Measurements from ENCODE around the gene REC114.
"Not testable (repeated sequence)": the region's sequence is repeated elsewhere in the genome, so short reads cannot be mapped to it uniquely, and the experiment has no call there.

REC114 gene

GRCh38 chr15:73575636-73576247 is 132.8 kb downstream of the REC114 start:
- no peak for DNase-seq (ENCODE audit: low read depth)

DNA sequence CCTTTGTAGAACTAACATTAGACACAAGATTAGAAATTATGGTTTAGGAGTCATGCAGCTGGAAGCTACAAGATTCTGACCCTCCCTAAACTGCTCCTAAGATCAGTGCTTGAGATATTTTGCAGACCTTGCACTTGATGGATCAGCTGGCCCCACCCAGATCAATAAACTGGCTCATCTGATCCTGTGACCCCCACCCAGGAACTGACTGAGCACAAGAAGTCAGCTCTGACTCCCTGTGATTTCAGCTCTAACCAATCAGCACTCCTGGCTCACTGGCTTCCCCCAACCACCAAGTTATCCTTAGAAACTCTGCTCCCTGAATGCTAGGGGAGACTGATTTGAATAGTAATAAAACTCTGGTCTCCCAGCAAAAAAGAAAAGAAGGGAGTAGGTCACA is 134.6 kb downstream of the REC114 start:
- not testable (repeated sequence) for DNase-seq (ENCODE audit: low read depth)

DNA sequence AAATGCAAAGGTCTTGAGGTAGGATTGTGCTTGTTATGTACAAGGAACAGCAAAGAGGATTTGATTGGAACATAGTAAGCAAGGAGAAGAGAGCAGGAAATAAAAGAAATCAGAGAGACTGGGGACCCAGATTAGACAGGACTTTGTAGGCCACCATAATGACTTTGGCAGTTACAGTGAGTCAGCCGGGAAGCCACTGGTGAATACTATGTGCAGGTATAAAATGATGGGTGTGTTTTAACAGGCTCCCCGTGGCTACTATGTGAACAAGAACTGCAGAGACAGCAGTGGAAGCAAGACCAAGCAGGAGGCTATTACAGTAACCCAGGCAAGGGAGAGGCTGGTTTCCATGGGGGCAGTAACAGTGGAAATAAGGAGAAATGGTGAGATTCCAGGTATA is 135.1 kb downstream of the REC114 start:
- no peak for DNase-seq (ENCODE audit: low read depth)

DNA sequence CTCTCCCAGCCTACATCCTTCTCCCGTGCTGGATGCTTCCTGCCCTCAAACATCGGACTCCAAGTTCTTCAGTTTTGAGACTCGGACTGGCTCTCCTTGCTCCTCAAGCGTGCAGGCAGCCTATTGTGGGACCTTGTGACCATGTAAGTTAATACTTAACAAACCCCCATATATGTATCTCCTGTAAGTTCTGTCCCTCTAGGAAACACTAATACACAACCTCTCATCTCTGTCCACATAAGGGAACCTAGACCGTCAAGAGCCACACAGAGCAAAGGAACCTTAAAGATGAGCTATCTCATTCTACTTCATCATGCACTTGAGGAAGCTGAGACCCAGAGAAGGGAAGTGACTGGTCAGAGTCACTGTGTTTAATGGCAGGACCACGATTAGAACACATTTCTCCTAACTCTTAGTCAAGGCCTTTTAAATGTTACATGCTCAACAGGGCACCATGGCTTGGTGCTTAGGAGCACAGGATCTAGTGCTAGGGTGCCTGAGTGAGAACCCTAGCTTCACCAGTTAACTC is 140.0 kb downstream of the REC114 start:
- no peak for DNase-seq (ENCODE audit: low read depth)

DNA sequence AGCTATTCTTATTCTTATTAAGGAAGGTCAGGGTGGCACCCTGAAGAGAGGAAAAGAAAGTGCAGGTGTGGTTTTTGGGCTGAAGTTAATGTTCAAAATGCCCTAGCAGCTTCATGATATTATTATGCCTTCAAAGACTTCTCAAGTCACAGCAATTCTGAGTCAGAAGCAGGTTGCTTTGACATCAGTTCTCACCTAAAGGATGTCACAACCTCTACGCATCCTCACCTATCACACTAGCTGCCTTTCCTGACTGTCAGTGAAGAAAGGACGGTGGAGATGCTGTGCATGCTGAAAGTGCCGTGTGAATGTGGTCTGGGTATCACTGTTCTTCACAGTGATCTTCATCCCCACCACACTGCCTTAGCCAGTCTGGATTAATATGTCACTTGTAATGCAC is 140.6 kb downstream of the REC114 start:
- no peak for DNase-seq (ENCODE audit: low read depth)

- DNase-seq (ENCODE audit: low read depth), result no peak
These were observed 141.9 kb downstream of the REC114 start for GRCh38 chr15:73584699-73585420.

DNA sequence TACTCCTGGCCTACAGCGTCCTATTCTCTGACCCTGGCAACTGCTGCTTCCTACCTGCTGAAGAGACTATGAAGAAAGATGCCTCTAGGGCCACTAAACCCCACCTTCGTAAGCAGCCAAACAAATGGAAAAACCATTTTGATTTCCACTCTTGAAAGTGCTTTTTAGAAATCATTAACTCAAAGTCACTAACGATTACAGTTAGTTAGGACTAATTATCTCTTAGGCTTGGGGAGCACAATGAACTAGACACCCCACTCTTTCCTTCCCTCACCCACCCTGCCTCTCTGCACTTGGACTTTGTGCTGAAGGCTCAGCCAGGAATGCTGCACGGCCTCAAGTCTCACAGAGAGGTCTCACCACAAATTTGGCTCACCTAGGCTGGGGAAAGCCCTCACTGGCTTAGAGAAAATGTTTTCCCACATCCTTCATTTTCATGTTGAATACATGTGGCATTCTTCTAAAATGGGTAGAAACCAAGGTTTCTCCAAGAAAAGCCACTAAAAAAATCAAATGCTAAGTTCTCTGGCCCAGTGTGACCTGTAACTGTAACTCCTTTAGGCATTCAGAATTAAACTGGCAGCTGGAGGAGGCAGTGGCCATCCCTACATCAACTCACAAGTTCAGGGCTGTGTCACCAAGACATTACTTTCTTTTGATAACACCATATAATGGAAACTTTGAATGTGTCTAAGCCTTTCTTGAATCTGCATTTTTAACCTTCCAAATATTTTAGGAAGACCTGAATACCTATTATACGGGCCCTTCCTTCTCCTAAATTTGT is 143.1 kb downstream of the REC114 start:
- DNase-seq (ENCODE audit: low read depth), result no peak

GRCh38 chr15:73589766-73590165 is 146.8 kb downstream of the REC114 start:
- DNase-seq (ENCODE audit: low read depth), result no peak

DNA sequence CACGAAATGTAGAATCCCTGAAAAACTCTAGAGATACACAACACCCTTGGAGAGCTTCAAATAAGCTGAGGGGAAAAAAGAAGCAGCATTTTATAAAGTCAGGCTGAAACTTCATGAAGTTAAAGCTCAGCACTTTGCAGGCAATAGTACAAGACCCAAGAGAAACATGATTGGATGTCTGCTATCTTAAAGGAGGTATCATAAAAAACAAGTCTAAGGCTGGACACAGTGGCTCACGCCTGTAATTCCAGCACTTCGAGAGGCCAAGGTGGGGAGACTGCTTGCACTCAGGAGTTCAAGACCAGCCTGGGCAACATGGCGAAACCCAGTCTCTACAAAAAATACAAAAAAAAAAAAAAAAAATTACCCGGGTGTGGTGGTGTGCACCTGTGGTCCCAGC is 147.3 kb downstream of the REC114 start:
- no peak for DNase-seq (ENCODE audit: low read depth)

GRCh38 chr15:73593304-73594074 is 150.5 kb downstream of the REC114 start:
- no peak for DNase-seq (ENCODE audit: low read depth)

DNA sequence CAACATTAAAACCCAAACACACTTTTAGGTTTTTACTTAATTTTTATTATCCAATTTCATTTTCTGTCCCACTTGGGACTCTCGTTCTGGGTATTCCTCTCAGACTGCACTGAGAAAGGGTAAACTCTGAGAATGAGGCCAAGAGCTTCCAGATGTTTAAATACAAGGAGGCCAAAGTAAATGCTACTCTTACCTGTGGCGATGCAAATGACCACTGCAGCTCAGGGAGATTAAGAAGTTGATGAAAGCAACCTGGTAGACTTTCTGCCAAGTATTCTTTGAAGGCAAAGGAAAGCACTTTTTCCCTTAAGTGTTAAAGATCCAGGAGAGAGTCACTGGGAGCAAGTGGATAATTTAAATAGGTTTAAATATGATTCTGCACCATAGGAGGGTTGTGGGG is 151.1 kb downstream of the REC114 start:
- no peak for DNase-seq (ENCODE audit: low read depth)

DNA sequence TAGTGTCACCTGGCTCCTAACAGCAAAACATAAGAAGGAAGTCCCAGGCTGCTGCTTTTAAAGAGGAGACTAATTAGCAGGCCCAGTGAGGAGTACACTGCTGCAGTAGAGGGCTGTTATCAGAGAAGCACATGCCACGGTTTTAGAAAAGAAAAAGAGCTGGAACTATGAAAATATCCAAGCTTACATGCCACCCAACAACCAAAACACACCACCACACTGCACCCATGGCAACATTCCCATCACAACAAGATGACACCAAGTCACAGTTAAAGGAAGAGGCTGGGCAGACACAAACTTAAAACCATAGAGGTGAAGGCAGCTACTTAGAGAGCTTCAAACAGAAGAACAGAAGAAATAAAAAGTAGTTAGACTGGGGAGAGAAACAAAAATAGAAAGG is 153.2 kb downstream of the REC114 start:
- no peak for DNase-seq (ENCODE audit: low read depth)

DNA sequence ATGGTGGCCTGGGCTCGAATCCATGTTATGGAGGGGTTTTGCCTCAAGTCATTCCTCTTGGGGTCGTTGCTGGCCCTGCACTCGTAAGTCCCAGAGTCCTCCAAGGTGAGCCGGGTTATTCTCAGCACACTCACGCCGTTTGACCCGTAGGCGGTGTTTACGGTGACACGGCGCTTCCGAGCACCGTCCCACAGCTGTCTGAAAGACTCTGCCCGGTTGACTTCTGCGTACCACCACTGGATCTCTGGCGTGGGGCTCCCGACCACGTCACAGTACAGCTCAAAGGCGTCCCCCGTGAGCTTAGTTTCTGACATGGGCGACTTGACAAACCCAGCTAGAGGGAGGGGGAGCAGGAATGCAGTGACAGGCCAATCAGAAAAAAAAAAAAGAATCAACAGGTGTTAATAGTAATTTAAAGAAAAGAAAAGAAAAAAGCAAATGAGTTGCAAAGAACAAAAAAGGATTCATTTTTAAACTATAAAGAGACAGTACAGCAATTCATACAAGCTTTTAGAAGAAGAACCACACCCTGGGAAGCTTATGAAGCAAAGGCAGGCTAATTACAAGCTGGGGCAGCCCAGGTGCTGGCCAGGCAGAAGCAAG is 154.2 kb downstream of the REC114 start:
- DNase-seq (ENCODE audit: low read depth), result no peak

DNA sequence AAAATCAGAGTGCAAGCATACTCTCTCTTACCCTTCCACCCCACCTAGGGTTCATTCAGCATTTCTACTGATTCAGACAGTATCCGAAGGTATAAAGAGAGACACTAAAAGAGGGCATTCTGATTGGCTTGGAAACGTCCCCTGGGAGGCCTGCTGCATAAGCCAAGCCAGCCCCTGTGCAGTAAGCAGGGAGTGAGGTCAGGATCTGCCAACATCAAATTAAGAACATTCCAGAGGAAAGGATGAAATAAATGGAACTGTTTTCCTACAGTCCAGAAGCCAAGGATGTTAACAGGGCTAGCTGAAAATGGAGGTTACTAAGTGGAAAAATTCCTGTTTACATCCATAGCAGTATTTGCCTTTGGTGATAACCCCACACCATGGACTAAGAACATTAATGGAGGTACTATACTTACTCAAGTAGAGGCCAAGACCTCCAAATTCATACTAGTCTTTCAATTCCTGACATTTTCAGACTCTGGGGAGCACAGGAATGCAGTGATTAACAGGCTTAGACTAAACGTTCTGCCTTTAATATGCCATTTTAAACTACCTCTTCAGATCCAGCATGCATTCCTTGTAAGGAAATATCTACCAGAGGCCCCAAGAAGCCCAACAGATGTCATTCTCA is 155.7 kb downstream of the REC114 start:
- DNase-seq (ENCODE audit: low read depth), result no peak

- no peak for DNase-seq (ENCODE audit: low read depth)
These were observed 157.0 kb downstream of the REC114 start for GRCh38 chr15:73599934-73600333.

DNA sequence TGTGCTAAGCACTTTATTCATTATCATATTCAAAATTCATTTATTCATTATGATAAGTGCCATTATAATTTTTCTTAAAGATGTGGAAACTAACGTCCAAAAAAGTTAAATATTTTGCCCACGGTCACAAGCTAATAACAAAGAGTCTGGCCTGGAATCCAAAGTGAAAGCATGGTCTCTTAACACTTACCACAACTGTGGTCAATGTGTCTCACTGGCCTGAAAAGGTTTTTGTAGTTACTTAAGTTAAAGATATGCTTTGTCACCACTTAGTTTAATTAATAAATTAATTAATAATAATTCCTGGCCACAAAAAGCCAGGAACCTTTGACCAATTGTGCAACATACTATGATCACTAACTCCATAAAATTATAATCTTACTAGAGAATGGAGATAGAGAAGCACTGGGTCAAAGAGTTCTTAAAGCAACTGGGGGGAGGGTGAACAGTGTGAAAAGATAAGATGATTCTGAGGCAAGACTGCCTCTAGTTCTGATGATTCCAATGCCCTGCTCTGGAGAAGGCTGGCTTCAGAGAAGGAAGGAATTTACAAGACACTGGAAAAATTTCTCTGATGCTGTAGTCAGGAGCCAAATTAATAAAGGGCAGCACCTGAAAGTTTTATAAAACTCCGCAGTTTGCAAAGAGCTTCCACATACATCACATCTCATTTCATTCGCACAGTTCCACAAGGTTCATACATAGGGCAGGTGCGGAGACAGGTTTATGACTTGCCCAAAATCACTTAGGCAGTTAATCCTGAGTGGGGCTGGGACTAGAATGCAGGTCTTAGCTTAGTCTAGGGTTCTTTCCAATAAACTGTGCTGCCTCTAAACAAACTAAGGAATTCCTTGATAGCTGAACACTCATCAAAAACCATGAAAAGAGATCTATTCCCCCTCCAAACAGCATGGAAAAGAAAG is 157.7 kb downstream of the REC114 start:
- DNase-seq (ENCODE audit: low read depth), result no peak

DNA sequence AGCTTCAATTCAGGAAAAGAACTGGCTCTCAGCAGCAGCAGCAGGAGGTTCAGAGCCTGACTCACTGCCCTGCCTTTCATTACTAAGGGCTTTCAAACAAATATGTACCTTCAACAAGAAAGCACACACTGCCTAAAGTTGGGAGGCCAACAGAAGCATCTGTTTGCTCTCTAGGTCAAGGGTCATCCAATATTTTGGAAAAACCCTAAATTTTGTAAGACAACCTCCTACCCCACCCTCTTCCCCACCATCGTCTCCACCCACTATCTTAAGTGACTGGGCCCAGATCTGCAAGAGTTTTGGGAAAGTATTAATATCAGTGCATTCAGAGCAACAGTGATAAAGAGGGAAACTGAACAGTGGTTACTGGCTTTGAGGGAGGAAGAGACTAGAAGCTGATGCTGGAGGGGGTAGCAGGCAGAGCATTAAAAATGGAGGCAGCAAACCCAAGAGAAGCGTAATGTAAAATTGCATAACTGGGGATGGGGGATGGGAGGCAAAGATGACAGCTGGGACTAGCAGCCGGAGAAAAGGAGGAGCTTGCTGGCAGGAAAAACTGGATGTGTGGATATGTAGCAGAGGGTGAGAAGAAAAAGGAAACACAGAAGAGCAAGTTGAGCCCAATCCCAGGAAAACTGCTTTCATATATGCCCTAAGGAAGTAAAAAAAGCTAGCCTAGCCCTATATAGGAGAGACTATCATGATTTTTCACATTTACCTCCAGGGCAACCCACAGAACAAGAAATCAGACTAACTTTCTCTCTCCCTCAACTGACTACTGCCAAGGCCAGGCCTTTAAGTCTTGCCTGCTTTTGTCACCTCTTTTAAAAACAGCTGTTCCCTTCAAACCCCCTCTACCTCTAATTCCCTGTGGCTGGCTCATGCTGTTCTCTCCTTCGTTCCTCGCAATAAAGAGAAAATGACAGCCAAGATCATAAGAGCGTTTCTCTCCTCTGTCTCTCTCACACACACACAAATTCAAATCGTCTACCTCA is 158.8 kb downstream of the REC114 start:
- no peak for DNase-seq (ENCODE audit: low read depth)

GRCh38 chr15:73602446-73602843 is 159.5 kb downstream of the REC114 start:
- DNase-seq (ENCODE audit: low read depth), result no peak

DNA sequence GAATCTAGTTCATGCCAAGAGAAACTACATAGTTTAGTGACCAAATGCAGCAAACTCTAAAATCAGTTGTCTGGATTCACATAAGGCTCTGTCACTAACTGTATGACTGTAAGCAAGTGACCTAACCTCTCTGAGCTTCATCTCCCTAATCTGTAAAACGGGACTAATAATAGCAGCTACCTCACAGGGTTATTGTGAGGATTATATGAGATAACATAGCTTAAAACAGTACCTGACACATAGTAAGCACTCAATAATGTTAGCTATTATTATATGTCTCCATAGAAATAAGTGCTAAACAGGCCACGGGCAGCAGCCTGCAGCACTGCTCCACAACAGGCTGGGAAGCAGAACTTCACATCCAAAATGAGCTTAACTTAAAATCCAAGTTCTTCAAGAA is 160.0 kb downstream of the REC114 start:
- no peak for DNase-seq (ENCODE audit: low read depth)

Data from stimulated activated CD4-positive, alpha-beta T cell treated with anti-CD3 and anti-CD28 coated beads, Interleukin-2, amount 100 ng/mL, for 4 hours (primary cell).